ENCODE measurements around the gene DCAF7.

The DCAF7 gene

GRCh38 chr17:63567229-63567628 is 17.0 kb downstream of the DCAF7 start:
- no peak for DNase-seq (ENCODE audit: low read depth)
- TF ChIP-seq CTCF (IDR thresholded peaks at IDR 0.05; ENCODE audit: control insufficient read depth, insufficient read depth, low read depth, low read length, missing control alignments) = no peak
- no peak overlapping the region for H3K4me3 ChIP-seq (ENCODE audit: control insufficient read depth, low read depth, low read length)

DNA sequence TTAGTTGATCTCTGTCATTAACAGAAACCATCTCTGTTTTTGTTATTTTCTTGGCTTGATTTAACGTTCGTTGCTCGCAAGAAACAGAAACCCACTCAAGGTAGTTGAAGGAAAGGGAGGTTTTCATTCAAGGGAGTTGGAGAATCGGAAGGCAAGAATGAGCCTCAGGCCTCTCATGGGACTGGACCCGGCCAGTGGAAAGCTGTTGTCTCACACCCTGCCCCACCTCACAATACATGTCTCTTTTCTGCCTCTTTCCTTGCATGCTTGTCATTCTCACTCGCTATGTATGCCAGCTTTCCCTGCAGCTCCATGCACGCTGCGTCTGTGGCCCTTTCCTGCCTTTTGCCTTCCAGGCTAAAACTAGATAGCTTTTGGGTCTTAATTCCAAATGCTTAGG is 18.3 kb downstream of the DCAF7 start:
- TF ChIP-seq CTCF (IDR thresholded peaks at IDR 0.05; ENCODE audit: control insufficient read depth, insufficient read depth, low read depth, low read length, missing control alignments) = no peak
- H3K4me3 ChIP-seq (ENCODE audit: control insufficient read depth, low read depth, low read length) = no peak overlapping the region
- DNase-seq (ENCODE audit: low read depth) = no peak

- DNase-seq (ENCODE audit: low read depth) = peak; percentile 60
- TF ChIP-seq CTCF (IDR thresholded peaks at IDR 0.05; ENCODE audit: control insufficient read depth, insufficient read depth, low read depth, low read length, missing control alignments) = no peak
Observed at GRCh38 chr17:63571632-63572310, 21.5 kb downstream of the DCAF7 start.

DNA sequence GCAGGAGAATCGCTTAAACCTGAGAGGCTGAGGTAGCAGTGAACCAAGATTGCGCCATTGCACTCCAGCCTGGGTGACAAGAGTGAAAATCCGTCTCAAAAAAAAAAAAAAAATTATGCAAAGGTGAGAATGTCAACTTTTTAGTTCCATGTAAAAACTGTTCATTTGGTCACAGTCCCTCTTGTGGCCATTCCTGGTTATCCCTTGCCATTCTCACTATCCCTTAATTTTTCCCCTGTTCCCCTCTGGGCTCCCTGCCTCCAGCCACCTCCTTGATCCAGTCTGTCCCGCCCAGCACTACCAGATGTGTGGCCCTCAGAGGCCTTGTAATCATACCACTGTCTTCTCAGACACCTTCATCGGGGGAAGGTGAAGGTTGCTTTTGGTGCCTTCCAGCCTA is 23.4 kb downstream of the DCAF7 start:
- no peak for DNase-seq (ENCODE audit: low read depth)
- no peak overlapping the region for H3K4me3 ChIP-seq (ENCODE audit: control insufficient read depth, low read depth, low read length)
- TF ChIP-seq CTCF (IDR thresholded peaks at IDR 0.05; ENCODE audit: control insufficient read depth, insufficient read depth, low read depth, low read length, missing control alignments) = peak; percentile 46

More at GRCh38 chr17:63571632-63572310, 21.5 kb downstream of the DCAF7 start:
- no peak overlapping the region for H3K4me3 ChIP-seq (ENCODE audit: control insufficient read depth, low read depth, low read length)

DNA sequence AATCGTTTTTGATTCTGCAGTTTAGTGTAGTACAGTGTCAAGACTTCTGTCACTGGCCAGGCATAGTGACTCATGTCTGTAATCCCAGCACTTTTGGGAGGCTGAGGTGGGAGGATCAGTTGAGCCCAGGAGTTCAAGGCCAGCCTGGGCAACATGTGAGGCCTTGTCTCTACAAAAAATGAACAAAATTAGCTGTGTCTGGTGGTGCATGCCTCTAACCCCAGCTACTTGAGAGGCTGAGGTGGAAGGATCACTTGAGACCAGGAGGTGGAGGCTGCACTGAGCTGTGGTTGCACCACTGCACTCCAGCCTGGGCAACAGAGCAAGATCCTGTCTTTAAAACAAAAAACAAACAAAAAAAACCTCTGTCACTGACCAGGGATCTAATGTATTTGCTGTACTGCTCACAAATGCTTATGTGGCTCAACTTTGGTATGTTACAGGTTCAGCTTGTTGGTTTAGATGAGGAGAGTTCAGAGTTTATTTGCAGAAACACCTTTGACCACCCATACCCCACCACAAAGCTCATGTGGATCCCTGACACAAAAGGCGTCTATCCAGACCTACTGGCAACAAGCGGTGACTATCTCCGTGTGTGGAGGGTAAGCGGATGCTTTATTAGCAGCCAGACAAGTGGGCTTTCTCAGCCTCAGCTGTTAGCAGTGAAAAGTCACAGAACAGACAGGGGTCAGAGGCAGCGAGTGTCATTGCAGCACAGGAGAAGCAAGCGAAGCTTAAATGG is 27.9 kb downstream of the DCAF7 start:
- no peak for DNase-seq (ENCODE audit: low read depth)
- no peak overlapping the region for H3K4me3 ChIP-seq (ENCODE audit: control insufficient read depth, low read depth, low read length)
- TF ChIP-seq CTCF (IDR thresholded peaks at IDR 0.05; ENCODE audit: control insufficient read depth, insufficient read depth, low read depth, low read length, missing control alignments) = no peak

DNA sequence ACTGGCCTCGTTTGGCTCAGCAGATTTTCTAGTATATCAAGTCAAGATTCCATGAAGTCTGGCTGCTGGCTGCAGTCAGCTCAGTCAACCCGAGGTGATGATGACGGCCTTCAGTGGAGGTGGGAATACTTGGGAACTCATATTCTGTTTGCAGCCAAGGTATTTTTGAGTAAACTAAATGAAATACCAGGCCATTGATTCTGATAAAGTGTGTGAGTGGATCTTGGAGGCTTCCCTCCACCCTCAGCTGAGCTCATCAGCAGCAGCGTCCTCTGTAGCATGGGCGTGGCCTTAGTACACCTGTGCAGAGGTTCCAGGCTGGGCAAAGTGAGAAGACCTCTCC is 28.5 kb downstream of the DCAF7 start:
- H3K4me3 ChIP-seq (ENCODE audit: control insufficient read depth, low read depth, low read length) = no peak overlapping the region

More for the DNA sequence above, 28.5 kb downstream of the DCAF7 start:
- no peak for DNase-seq (ENCODE audit: low read depth)
- no peak for TF ChIP-seq CTCF (IDR thresholded peaks at IDR 0.05; ENCODE audit: control insufficient read depth, insufficient read depth, low read depth, low read length, missing control alignments)
